ENCODE results near the gene STXBP2. TPM values are rescaled to one million over a fixed set of nuclear protein-coding genes. Genes with fewer than 3 reads are reported as not detected.
A peak's percentile ranks its signal among the peaks of the same experiment; 100 is the strongest.

The STXBP2 gene
- polyA plus RNA-seq, 3 donors: 61.3 to 86.4 (median 75.4) TPM

DNA sequence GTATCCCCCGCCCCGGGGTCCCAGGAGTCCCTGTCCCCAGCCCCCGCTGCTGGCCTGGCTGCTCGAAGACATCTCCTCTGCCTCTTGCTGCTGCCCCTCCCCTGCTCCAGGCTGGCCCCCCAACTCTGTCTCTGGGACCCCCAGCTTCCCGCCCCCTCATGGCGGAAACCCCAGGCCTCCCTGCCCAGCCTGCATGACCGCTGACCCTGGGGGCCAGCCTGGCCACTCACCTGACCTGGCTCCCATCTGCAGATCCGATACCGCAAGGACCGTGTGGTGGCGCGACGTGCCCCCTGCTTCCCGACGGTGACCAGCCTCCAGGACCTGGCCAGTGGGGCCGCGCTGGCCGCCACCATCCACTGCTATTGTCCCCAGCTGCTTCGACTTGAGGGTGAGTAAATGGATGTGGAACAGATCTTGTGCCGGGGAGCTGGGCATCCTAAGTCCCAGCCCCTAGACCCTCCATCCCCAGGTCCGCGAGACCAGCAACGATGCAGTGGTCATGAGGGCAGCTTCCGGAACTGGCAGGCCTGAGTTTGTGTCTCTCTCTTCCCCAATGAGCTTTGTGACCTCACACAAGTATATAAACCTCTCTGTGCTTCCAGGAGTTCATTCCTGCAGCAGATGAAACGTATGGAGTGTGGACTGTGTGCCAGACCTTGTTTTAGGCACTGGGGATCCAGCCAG is 28.9 kb upstream of the STXBP2 start:
- no peak for DNase-seq (ENCODE audit: extremely low read depth in 1 of 11, low read depth in 9 of 11, low spot score in 4 of 11)

DNA sequence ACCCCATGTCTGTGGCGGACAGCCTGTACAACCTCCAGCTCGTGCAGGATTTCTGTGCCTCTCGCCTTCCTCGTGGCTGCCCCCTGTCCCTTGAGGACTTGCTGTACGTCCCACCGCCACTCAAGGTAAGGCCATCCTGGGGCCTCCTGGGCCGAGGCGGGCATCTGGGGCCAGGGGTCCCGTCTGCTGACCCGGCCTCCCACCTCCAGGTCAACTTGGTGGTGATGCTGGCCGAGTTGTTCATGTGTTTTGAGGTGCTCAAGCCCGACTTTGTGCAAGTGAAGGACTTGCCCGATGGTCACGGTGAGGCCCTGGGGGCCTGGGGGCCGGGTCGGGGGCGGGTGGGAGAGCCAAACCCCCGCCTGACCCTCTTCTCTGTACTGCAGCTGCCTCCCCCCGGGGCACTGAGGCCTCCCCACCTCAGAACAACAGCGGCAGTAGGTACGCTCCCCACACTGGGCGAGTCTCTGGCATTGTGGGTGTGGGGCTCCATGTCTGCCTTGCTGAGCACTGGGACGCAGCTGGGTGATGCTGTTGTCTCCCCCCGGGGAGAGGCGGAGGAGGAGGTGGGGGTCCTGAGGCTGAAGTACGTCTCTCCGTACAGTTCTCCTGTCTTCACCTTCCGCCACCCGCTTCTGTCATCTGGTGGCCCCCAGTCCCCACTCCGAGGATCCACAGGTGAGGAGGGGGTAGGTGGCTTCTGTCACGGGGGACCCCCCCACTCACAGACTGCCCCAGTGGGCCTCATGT is 26.2 kb upstream of the STXBP2 start:
- no peak for DNase-seq (ENCODE audit: extremely low read depth in 1 of 11, low read depth in 9 of 11, low spot score in 4 of 11)

DNA sequence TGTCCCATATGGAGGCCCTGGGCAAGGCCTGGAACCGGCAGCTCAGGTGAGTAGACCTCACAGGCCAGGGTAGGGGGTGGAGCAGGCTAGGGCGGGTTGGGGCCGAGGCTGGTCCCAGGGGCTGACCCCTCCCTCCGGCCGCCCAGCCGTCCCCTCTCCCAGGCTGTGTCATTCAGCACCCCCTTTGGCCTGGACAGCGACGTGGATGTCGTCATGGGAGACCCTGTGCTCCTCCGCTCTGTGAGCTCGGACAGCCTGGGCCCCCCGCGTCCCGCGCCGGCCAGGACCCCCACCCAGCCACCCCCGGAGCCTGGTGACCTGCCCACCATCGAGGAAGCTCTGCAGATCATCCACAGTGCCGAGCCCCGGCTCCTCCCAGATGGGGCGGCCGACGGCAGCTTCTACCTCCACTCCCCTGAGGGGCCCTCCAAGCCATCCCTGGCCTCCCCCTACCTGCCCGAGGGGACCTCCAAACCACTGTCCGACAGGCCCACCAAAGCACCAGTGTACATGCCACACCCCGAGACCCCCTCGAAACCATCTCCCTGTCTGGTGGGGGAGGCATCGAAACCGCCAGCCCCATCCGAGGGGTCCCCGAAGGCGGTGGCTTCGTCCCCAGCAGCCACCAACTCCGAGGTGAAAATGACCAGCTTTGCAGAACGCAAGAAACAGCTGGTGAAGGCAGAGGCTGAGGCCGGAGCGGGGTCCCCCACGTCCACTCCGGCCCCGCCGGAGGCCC is 25.2 kb upstream of the STXBP2 start:
- no peak for DNase-seq (ENCODE audit: extremely low read depth in 1 of 11, low read depth in 9 of 11, low spot score in 4 of 11)

DNA sequence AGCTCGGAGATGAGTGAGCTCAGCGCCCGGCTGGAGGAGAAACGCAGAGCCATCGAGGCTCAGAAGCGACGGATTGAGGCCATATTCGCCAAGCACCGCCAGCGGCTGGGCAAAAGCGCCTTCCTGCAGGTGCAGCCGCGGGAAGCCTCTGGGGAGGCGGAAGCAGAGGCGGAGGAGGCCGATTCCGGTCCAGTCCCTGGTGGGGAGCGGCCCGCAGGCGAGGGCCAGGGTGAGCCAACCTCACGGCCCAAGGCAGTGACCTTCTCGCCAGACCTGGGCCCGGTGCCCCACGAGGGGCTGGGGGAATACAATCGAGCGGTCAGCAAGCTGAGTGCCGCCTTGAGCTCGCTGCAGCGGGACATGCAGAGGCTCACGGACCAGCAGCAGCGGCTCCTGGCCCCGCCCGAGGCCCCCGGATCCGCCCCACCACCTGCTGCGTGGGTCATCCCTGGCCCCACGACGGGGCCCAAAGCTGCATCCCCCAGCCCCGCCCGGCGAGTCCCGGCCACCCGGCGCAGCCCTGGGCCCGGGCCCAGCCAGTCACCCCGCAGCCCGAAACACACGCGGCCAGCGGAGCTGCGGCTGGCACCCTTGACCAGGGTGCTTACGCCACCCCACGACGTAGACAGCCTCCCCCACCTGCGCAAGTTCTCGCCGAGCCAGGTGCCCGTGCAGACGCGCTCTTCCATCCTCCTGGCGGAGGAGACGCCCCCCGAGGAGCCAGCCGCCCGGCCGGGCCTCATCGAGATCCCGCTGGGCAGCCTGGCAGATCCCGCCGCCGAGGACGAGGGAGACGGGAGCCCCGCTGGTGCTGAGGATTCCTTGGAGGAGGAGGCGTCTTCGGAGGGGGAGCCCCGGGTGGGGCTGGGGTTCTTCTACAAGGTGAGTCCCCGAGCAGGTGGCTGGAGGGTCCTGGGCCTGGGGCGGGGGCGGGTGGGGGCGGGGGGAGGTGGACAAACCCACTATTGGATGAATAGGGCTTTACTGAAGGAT is 24.3 kb upstream of the STXBP2 start:
- no peak for DNase-seq (ENCODE audit: extremely low read depth in 1 of 11, low read depth in 9 of 11, low spot score in 4 of 11)

DNA sequence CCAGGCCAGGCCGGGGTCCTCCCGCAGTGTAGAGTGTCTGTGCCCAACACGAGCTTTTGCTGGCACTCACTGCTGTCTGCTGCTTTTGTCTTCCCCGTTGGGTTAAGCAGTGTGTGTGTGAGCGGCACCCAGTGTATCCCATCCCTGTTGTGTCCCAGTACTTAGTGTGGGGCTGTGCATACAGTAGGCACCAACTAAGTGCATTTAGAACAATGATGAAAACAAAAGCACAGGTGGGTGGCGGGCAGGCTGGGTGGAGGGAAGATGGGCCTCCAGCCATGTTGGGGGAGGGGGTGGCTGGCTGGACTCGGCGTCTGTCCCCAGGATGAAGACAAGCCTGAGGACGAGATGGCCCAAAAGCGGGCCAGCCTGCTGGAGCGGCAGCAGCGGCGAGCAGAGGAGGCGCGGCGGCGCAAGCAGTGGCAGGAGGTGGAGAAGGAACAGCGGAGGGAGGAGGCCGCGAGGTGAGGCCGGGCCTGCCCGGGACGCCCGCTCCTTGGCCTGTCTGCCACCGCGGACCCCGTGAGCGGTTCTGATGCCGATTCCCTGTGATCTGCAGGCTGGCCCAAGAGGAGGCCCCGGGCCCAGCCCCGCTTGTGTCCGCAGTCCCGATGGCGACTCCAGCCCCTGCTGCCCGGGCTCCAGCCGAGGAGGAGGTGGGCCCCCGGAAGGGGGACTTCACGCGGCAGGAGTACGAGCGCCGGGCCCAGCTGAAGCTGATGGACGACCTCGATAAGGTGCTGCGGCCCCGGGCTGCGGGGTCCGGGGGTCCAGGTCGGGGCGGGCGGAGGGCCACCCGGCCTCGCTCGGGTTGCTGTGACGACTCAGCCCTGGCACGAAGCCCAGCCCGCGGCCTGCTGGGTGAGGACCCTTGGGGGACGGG is 21.8 kb upstream of the STXBP2 start:
- no peak for DNase-seq (ENCODE audit: extremely low read depth in 1 of 11, low read depth in 9 of 11, low spot score in 4 of 11)

DNA sequence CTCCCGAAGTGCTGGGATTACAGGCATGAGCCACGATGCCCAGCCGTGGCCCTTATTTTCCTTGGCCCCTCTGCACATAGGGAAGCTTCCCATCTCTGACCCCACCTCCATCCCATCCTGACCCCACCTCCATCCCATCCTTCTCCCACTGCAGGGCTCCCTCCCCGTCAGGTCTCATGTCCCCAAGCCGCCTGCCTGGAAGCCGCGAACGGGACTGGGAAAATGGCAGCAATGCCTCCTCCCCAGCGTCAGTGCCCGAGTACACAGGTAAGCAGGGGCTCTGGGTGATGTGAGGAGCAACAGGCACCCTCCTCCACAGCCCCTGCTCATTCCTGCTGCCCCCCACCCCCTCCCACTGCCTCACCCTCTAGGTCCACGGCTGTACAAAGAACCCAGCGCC is 19.7 kb upstream of the STXBP2 start:
- no peak for DNase-seq (ENCODE audit: extremely low read depth in 1 of 11, low read depth in 9 of 11, low spot score in 4 of 11)

DNA sequence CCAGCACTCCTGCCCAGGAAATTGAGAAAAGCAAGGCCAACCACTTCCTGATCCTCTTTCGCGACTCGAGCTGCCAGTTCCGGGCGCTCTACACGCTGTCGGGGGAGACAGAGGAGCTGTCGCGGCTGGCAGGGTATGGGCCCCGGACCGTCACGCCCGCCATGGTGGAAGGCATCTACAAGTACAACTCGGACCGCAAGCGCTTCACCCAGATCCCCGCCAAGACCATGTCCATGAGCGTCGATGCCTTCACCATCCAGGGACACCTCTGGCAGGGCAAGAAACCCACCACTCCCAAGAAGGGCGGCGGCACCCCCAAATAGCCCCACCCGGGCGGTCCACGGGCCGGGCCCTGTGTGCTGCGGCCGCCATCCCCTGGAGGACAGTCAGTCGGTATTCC is 19.2 kb upstream of the STXBP2 start:
- no peak for DNase-seq (ENCODE audit: extremely low read depth in 1 of 11, low read depth in 9 of 11, low spot score in 4 of 11)

DNA sequence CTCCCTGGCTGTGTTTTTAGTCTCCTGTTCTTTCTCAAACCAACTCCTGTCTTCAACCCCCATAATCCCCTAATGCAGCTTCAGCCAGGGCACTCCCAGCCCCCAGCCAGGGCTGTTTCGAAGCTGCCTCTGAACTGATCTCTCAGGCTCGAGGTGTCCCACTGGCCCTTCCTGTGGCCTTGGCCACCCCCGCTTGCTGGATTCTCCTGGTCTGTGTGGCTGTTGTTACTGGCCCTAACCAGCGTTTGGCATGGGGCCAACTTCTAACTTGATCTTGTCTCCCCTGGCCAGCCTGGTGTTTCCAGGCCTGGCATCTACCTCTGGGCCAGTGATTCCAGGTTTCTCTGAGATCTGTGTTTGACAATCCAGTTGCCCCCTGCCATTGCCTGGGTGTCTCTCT is 18.6 kb upstream of the STXBP2 start:
- DNase-seq (ENCODE audit: extremely low read depth in 1 of 11, low read depth in 9 of 11, low spot score in 4 of 11): no peak

DNA sequence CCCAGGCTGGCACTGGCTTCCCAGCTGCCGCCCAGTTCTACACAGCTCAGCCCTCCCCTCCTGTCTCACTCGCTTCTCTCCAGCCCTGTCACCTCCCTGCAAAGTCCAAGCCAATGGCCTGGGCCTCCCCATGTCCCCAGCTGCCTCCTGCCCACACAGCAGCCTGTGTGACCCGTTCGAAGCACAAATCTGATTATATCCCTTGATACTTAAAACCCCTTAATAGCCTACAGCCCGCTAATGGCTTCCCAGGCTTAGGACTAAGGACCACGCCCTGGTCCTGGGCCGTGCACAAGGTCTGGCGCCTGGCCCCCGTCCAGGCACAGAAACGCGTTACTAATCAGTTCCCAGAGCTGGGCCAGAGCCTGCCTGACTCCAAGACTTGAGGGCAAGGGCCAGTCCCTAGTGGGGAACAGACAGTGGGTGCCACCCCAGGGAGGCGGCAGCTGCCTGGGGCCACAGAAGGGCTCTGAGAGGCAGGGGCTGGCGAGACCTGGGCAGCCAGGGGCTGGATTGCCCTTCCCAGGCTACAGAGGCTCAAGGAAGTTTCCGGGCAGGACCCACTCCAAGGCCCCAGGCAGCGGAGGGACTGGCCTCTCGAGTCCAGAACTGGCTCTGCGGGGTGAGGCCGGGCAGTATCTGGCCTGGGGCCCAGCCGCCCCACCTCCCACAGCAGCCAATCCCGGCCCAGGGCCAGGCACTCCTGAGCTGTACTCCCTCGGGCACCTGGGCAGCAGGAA is 18.0 kb upstream of the STXBP2 start:
- peak in 1 of 11 donors; percentile 24 for DNase-seq (ENCODE audit: extremely low read depth in 1 of 11, low read depth in 9 of 11, low spot score in 4 of 11)

DNA sequence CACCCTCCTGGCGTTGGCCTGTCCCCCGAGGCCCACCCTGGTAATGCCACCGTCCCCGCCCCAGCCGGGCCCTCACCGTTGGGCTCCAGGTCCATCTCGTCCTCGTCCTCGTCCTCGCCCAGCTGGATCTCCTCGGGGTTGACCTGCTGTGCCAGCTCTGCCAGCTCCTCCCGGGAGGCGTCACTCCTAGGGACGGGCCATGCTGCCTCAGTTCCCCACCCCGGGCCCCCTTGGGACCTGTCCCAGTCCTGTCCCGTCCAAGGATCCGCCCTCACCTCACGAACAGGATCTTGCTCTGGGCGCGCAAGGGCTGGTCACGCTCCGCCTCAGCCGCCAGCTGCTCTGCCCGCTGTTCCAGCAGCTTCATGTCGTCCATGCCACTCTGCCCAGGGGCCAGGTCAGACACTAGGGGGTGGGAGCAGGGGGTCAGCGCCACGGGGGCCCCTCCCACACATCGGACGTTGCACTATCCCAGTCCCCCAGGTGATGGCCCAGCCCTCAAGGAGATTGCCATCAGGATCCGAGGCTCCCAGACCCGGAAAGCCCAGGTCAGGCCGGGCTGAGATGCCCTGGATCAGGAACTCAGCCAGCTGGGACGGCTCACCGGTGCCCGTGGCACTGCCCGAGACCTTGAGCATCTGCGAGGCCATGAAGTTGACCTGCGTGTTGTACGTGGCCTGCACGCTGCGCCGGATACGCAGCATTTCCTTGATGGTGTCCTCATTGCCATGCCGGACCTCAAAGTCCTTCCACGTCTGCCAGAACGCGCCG is 17.1 kb upstream of the STXBP2 start:
- no peak for DNase-seq (ENCODE audit: extremely low read depth in 1 of 11, low read depth in 9 of 11, low spot score in 4 of 11)

DNA sequence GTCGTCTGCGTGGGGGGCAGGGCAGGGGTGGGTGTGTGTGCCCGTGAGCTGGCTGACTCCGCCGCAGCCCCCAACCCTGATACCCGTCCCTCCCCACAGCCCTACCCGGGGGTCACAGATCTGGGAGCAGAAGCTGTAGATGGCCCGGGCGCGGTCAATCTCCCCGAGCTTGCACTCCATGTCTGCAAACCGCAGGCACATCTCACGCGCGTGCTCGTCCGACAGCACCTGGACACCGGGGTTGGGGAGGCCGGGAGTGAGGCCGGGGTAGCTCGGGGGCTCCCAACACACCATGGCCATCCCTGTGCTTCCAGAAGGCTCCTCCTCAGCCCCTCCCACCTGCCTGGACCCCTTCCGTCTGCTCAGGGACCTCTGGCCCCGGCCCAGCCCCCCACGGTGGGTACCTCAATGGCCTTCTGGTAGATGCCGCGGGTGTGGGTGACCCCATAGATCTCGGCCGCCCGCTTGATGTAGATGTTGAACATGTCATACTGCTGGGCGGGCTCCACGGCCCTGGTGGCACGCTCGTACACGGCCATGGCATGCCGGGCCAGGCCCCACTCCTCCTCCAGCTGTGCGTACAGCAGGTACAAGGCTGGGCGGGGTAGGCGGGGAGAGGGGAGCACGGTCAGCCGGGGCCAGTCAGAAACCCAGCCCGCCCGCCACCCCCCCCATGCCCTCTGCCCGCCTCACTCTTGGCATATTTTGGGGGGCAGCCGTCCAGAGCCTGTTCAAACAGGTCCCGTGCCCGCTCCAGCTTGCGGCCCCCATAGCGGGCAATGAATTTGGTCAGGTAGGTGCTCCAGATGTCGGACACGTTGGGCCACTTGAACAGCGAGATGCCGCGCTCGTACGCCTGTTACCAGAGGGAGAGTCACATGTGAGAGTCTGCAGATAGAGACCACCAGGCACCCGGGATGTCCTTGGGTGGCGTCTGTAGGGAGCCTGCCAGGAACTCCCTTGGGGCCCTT is 16.2 kb upstream of the STXBP2 start:
- DNase-seq (ENCODE audit: extremely low read depth in 1 of 11, low read depth in 9 of 11, low spot score in 4 of 11): no peak

DNA sequence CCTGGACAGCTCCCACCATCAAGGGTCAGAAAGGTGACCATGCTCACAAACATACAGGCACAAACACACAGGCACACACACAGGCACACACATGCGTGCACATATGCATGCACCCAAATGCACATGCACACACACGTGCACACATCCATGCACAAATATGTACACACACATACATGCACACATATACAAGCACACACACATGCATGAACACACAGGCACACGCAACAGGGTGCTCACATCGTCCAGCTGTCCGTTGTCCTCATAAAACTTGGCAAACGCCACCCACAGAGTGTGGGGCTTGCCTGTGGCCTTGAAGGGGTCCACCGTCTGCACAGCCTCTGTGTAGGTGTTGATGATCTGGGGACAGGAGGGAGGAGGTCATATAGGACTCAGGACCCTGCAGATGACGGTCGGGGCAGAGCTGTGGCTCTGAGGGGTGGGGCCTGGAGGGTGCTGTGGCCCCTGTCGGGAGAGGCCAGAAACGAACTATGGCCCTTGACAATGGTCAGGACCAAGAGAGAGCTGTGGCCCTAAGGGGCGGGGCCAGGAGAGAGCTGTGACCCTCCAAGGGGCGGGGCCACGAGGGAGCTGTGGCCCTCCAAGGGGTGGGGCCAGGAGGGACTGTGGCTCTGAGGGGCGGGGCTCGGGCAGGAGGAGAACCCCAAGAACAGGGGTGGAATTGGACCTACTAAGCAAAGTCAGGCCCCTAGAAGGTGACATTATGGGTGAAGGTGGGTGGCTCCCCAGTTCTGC is 13.8 kb upstream of the STXBP2 start:
- DNase-seq (ENCODE audit: extremely low read depth in 1 of 11, low read depth in 9 of 11, low spot score in 4 of 11): no peak

DNA sequence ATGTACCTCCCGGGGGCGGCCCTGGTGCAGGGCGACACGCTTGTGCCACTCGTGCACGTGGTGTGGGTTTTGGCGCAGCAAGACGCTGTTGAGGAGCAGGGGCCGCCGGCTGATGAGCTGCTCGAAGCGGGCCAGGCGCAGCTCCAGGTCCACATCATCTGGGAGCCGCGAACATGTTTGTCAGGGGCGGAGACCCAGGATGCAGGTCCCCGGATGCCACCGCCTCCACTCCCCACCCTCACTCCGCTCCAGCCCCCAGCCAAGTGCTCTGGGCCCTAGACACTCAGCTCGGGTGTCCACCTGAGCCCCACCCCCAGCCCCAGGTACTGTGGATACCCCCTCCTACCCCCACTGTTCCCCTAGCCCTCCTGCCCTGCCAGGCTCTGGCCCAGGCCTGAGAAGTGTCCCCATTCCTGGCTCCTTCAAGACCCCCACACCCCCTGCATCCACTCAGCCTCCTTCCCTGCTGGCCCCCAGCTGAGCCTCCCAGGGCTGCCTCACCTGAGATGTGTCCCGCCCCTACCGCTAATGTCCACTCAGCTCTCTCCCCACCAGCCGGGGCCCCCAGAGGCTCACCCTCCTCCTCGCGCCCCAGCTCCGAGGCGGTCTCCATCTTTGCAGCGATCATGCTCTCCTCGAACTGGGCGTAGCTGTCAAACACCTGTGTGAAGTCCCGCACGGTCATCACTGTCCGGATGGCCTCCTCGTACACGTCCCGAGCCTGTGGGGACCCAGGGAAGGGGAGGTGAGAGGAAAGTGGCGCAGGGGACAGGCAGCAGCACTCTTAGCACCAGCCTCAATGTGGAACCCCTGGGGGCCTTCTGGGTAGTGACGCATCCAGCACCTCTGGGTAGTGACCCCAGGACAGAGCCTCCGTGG is 12.9 kb upstream of the STXBP2 start:
- DNase-seq (ENCODE audit: extremely low read depth in 1 of 11, low read depth in 9 of 11, low spot score in 4 of 11): no peak

DNA sequence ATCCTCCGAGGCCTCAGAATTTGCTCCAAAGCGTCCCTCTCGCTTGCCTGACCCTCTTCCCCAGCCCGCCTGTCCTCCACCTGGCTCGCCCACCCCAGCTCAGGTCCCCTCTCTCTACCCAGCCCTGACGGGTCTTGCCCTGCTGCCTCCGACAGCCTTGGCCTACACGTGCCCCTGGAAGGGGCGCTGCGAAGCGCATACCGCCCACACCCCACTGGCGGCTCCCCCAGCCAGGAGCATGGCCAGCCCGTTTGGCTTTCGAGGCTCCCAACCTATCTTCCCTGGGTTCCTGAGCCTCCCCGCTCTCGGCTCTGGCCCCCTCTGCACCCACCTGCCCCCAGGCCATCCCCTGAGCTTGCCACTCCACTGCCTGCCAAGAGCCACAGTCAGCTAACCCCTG is 12.1 kb upstream of the STXBP2 start:
- no peak for DNase-seq (ENCODE audit: extremely low read depth in 1 of 11, low read depth in 9 of 11, low spot score in 4 of 11)

All from renal cortex interstitium (tissue), 11 donors.